Endothelial cell of umbilical vein (primary cell): ENCODE data around the gene EEF1G. TPM values are rescaled to one million over a fixed set of nuclear protein-coding genes. Genes with fewer than 3 reads are reported as not detected.
A peak's percentile ranks its signal among the peaks of the same experiment; 100 is the strongest.

Experiments used
- BruUV-seq: library from RNA; stranded (reverse); fragments of 400-500 nt; replicated peaks from 2 replicates; lab custom pipeline; 2021; lab: Mats Ljungman, UMichigan
- CTCF ChIA-PET: fragments of 300-600, 350-600 bp; sonication (Branson Sonifier 250); formaldehyde crosslinking; loops from one replicate; lab custom pipeline; 2021; ENCODE audit warnings: antibody characterized with exemption, inconsistent platforms; lab: Charles Lee
- POLR2A ChIA-PET: fragments of 300-600, 350-600 bp; sonication (Branson Sonifier 250); formaldehyde crosslinking; loops from one replicate; lab custom pipeline; 2021; ENCODE audit warnings: antibody characterized with exemption, inconsistent platforms; lab: Charles Lee
- DNase-seq: peaks from one replicate; pipeline ENCODE4 v3.0.0-alpha.2; 2011; ENCODE audit warnings: low read depth, low spot score
- FAIRE-seq: peaks from 2 replicates; lab custom pipeline; 2011; peaks lifted over from hg19 to GRCh38; lab: Jason Lieb, UNC
- H2AFZ ChIP-seq: 2 replicates; pipeline ENCODE4 v1.6.0; 2012; ENCODE audit warnings: low read depth, low read length, control low read depth, inconsistent platforms
- H3K27ac ChIP-seq: 2 replicates; pipeline ENCODE4 v1.5.1; 2011; ENCODE audit warnings: low read depth, mild to moderate bottlenecking, control low read depth, low read length, moderate library complexity; ENCODE audit not compliant: insufficient read depth
- H3K27me3 ChIP-seq, 2 experiments: 2 replicates each; pipeline versions ENCODE4 v1.6.0 to v1.6.1; 2011; ENCODE audit warnings: low read length in 2 of 2, mixed read lengths in 1 of 2; ENCODE audit not compliant: control insufficient read depth in 2 of 2, insufficient read depth in 2 of 2
- H3K36me3 ChIP-seq, 2 experiments: 2 replicates in 1 of 2; 3 replicates in 1 of 2; pipeline ENCODE4 v1.5.1; 2011; ENCODE audit warnings: low read length in 2 of 2, mild to moderate bottlenecking in 1 of 2, moderate library complexity in 1 of 2; ENCODE audit not compliant: control insufficient read depth in 2 of 2, insufficient read depth in 2 of 2; ENCODE audit errors: extremely low read depth in 1 of 2
- H3K4me1 ChIP-seq: 3 replicates; pipeline ENCODE4 v1.5.1; 2011; ENCODE audit warnings: mild to moderate bottlenecking, low read length; ENCODE audit not compliant: control insufficient read depth, insufficient read depth; ENCODE audit errors: extremely low read depth
- H3K4me2 ChIP-seq: 2 replicates; pipeline ENCODE4 v1.6.1; 2011; ENCODE audit warnings: low read length, control low read depth, mixed read lengths; ENCODE audit not compliant: insufficient read depth
- H3K4me3 ChIP-seq, 3 experiments: fragments of 200-600 bp in 1 of 3; sonication (generic), shearing (Covaris generic) in 1 of 3; replicated peaks in 1 of 3; 2 replicates each; pipeline ENCODE4 v1.5.1; 2011 to 2016; ENCODE audit warnings: control low read depth in 3 of 3, low read length in 3 of 3, mild to moderate bottlenecking in 2 of 3, inconsistent platforms in 1 of 3, low read depth in 1 of 3, moderate library complexity in 1 of 3; ENCODE audit not compliant: insufficient read depth in 1 of 3
- H3K79me2 ChIP-seq: 2 replicates; pipeline ENCODE4 v1.6.0; 2012; ENCODE audit warnings: low read length, inconsistent platforms; ENCODE audit not compliant: control insufficient read depth, insufficient read depth
- H3K9ac ChIP-seq: replicated peaks from 2 replicates; pipeline ENCODE3; 2011; ENCODE audit warnings: low read length, control low read depth; ENCODE audit not compliant: insufficient read depth; ENCODE audit errors: extremely low read depth
- H3K9me1 ChIP-seq: replicated peaks from 3 replicates; pipeline ENCODE4 v1.6.0; 2011; ENCODE audit warnings: mild to moderate bottlenecking, low read length; ENCODE audit not compliant: control insufficient read depth, insufficient read depth; ENCODE audit errors: extremely low read depth
- H3K9me3 ChIP-seq: replicated peaks from 2 replicates; pipeline ENCODE4 v1.5.1; 2012; ENCODE audit warnings: low read length, inconsistent platforms; ENCODE audit not compliant: control insufficient read depth, insufficient read depth
- H4K20me1 ChIP-seq: replicated peaks from 2 replicates; pipeline ENCODE3; 2011; ENCODE audit warnings: mild to moderate bottlenecking, low read length; ENCODE audit not compliant: control insufficient read depth, insufficient read depth; ENCODE audit errors: extremely low read depth
- CTCF ChIP-seq, 2 donors: IDR thresholded peaks; 1 replicate in 1 of 2; 2 replicates in 1 of 2; pipeline ENCODE4 v1.5.1; 2011; ENCODE audit warnings: low read length in 2 of 2, mild to moderate bottlenecking in 2 of 2, moderate library complexity in 2 of 2, control low read depth in 1 of 2, inconsistent platforms in 1 of 2, low read depth in 1 of 2; ENCODE audit not compliant: insufficient read depth in 1 of 2; ENCODE audit errors: extremely low read depth in 1 of 2
- EZH2 ChIP-seq: IDR thresholded peaks from 2 replicates; pipeline ENCODE4 v1.6.1; 2012; ENCODE audit warnings: borderline replicate concordance, low read depth, mild to moderate bottlenecking, moderate library complexity, low read length, inconsistent platforms; ENCODE audit not compliant: severe bottlenecking
- FOS ChIP-seq: IDR thresholded peaks from 2 replicates; pipeline ENCODE4 v1.6.1; 2011; ENCODE audit warnings: mild to moderate bottlenecking, low read length, moderate library complexity, borderline replicate concordance; ENCODE audit not compliant: insufficient read depth
- GATA2 ChIP-seq: IDR thresholded peaks from 2 replicates; pipeline ENCODE4 v1.7.0; 2011; ENCODE audit warnings: low read depth, mild to moderate bottlenecking, moderate library complexity, mixed read lengths, low read length; ENCODE audit not compliant: insufficient read length, insufficient read depth
- JUN ChIP-seq: IDR thresholded peaks from 2 replicates; pipeline ENCODE4 v1.6.1; 2011; ENCODE audit warnings: borderline replicate concordance, low read depth; ENCODE audit not compliant: insufficient read length, insufficient read depth
- MAX ChIP-seq: IDR thresholded peaks from 2 replicates; pipeline ENCODE4 v1.6.1; 2011; ENCODE audit not compliant: insufficient read depth, insufficient read length
- MYC ChIP-seq: IDR thresholded peaks from one replicate; pipeline ENCODE4 v1.6.1; 2011; ENCODE audit warnings: mild to moderate bottlenecking, low read depth, low read length
- POLR2A ChIP-seq: IDR thresholded peaks from 2 replicates; pipeline ENCODE4 v1.6.1; 2012; ENCODE audit warnings: low read depth, mild to moderate bottlenecking, control low read depth, low read length
- POLR2AphosphoS5 ChIP-seq: IDR thresholded peaks from 2 replicates; pipeline ENCODE4 v1.6.1; 2012; ENCODE audit warnings: low read depth, mild to moderate bottlenecking, control low read depth, low read length, moderate library complexity; ENCODE audit not compliant: insufficient read depth
- dilution Hi-C: fragments of 300-500 bp; cut with MboI; formaldehyde crosslinking; loops from one replicate; pipeline ENCODE4 v1.15.0; 2019; ENCODE audit warnings: low sequenced_read_pairs; ENCODE audit not compliant: extremely low pct_ligation_motif_present
- intact Hi-C: fragments of 100-400 bp; cut with micrococcal nuclease; formaldehyde crosslinking; loops from one replicate; pipeline ENCODE4 v1.10.0; 2022
- polyA plus RNA-seq, 4 experiments: library from polyadenylated mRNA; depleted of rRNA in 3 of 4; stranded (reverse) in 3 of 4; unstranded in 1 of 4; fragments of >200 nt; gene quantifications; 2 replicates each; pipeline versions ENCODE4 v1.2.1 to v1.2.3, GENCODE V29; 2011 to 2012; ENCODE audit warnings: missing spikeins in 1 of 4
- total RNA-seq: library from RNA; stranded (reverse); gene quantifications from 2 replicates; pipeline ENCODE4 v1.2.3, GENCODE V29; 2021

The EEF1G gene
- total and polyA plus RNA-seq, 2 donors (not counting 3 experiments of a cell fraction or from before 2014, with no cell fraction given), result 1,341 to 2,133 TPM

- intact Hi-C loops (no loop called here), dilution Hi-C loops (no loop called here)
- H3K4me1 ChIP-seq, result peaks cover 19% of the 10 kb centered on the region
- peak overlapping the region; percentile 17 for H3K27ac ChIP-seq
- no TSS peak for BruUV-seq
- ChIA-PET CTCF (interaction anchor here (0.9 to 3.8 kb wide), 9 partner anchors 9 to 207 kb away, joined by 4 to 29 read pairs (median 6); partner anchors contain the start of genes B3GAT3, EEF1G, EML3 and TUT1), POLR2A (interaction anchor here (0.5 to 2.1 kb wide), 9 partner anchors 11 to 239 kb away, joined by 4 to 19 read pairs (median 5); partner anchors contain the start of genes B3GAT3, C11orf98, CSKMT and EEF1G)
- FAIRE-seq (no peak), DNase-seq (no peak)
- no peaks in the 10 kb centered on the region for H3K9me3 ChIP-seq
- peak overlapping the region in 2 of 3 experiments; percentile 34 to 98 for H3K4me3 ChIP-seq
- no peaks in the 10 kb centered on the region for H4K20me1 ChIP-seq
- peak overlapping the region; percentile 36 for H3K9ac ChIP-seq
- no peaks in the 10 kb centered on the region for H3K27me3 ChIP-seq
- H3K4me2 ChIP-seq, result peak overlapping the region; percentile 60
- peaks cover 36% of the 10 kb centered on the region for H3K79me2 ChIP-seq
- H3K36me3 ChIP-seq, result peaks cover 8 to 18% of the 10 kb centered on the region in 2 experiments
- no peaks in the 10 kb centered on the region for H3K9me1 ChIP-seq
- peak overlapping the region; percentile 30 for H2AFZ ChIP-seq
- TF ChIP-seq GATA2 (no peak), MYC (no peak), JUN (no peak), CTCF (IDR thresholded peaks at IDR 0.05; ENCODE audit: extremely low read depth in 1 of 2, insufficient read depth in 1 of 2, low read depth in 1 of 2, low read length in 2 of 2) (peak in 1 of 2 donors; percentile 12), POLR2A (no peak), MAX (peak; percentile 65), EZH2 (no peak), FOS (no peak), POLR2AphosphoS5 (peak; percentile 25)
These were observed 28.7 kb upstream of the EEF1G start for GRCh38 chr11:62602141-62603071.
